IPS-18a (cell line): ENCODE results near the gene SNX21.
"Not testable (repeated sequence)": the region's sequence is repeated elsewhere in the genome, so short reads cannot be mapped to it uniquely, and the experiment has no call there.

Experiments
- H3K27ac ChIP-seq: one replicate; pipeline ENCODE4 v1.5.1; 2013; ENCODE audit warnings: low read length
- H3K27me3 ChIP-seq: one replicate; pipeline ENCODE4 v1.6.1; 2013; ENCODE audit warnings: mild to moderate bottlenecking, low read length; ENCODE audit not compliant: control insufficient read depth, insufficient read depth
- H3K36me3 ChIP-seq: one replicate; pipeline ENCODE4 v1.6.1; 2013; ENCODE audit warnings: low read depth, low read length; ENCODE audit not compliant: control insufficient read depth
- H3K4me1 ChIP-seq: one replicate; pipeline ENCODE4 v1.6.1; 2013; ENCODE audit warnings: low read depth, low read length; ENCODE audit not compliant: control insufficient read depth
- H3K4me3 ChIP-seq: one replicate; pipeline ENCODE4 v1.5.1; 2013; ENCODE audit warnings: low read length
- H3K9ac ChIP-seq: one replicate; pipeline ENCODE4 v1.6.1; 2013; ENCODE audit warnings: mild to moderate bottlenecking, low read length, moderate library complexity
- H3K9me3 ChIP-seq: one replicate; pipeline ENCODE4 v1.6.1; 2013; ENCODE audit warnings: low read depth, low read length; ENCODE audit not compliant: control insufficient read depth

The SNX21 gene

GRCh38 chr20:45826381-45827019 lies 7.1 kb upstream of the SNX21 start:
- Histone ChIP-seq H3K36me3 (no peaks in the 10 kb centered on the region), H3K27me3 (peaks cover 15% of the 10 kb centered on the region), H3K9me3 (no peaks in the 10 kb centered on the region), H3K9ac (no peak overlapping the region), H3K27ac (no peak overlapping the region), H3K4me3 (no peak overlapping the region), H3K4me1 (no peaks in the 10 kb centered on the region)

GRCh38 chr20:45827030-45827652 lies 6.5 kb upstream of the SNX21 start, which contains the start of gene TNNC2:
Gene TNNC2 (minus strand): TSS chr20:45827312. CDS start chr20:45827248, 64 bp downstream.
- Histone ChIP-seq H3K4me1 (no peaks in the 10 kb centered on the region), H3K9me3 (no peaks in the 10 kb centered on the region), H3K27ac (no peak within 1 kb of the TSS), H3K36me3 (no peaks in the 10 kb centered on the region), H3K9ac (no peak within 1 kb of the TSS), H3K4me3 (no peak within 1 kb of the TSS), H3K27me3 (peaks cover 15% of the 10 kb centered on the region)

GRCh38 chr20:45827712-45828111 lies 5.9 kb upstream of the SNX21 start:
- H3K27me3 ChIP-seq: peaks cover 15% of the 10 kb centered on the region
- no peaks in the 10 kb centered on the region for H3K9me3 ChIP-seq
- H3K4me3 ChIP-seq: no peak overlapping the region
- H3K4me1 ChIP-seq: no peaks in the 10 kb centered on the region
- H3K36me3 ChIP-seq: no peaks in the 10 kb centered on the region
- H3K9ac ChIP-seq: no peak overlapping the region
- H3K27ac ChIP-seq: no peak overlapping the region

GRCh38 chr20:45828589-45828988 lies 5.0 kb upstream of the SNX21 start:
- Histone ChIP-seq H3K4me3 (no peak overlapping the region), H3K9me3 (no peaks in the 10 kb centered on the region), H3K27me3 (peaks cover 7% of the 10 kb centered on the region), H3K4me1 (peaks cover 6% of the 10 kb centered on the region), H3K36me3 (no peaks in the 10 kb centered on the region), H3K27ac (no peak overlapping the region), H3K9ac (no peak overlapping the region)

- not testable (repeated sequence) for H3K4me1 ChIP-seq, H3K27ac ChIP-seq, H3K27me3 ChIP-seq, H3K36me3 ChIP-seq, H3K4me3 ChIP-seq, H3K9ac ChIP-seq, H3K9me3 ChIP-seq
Measured at GRCh38 chr20:45829673-45830106, 3.9 kb upstream of the SNX21 start.

- Histone ChIP-seq H3K9ac (no peak overlapping the region), H3K27me3 (no peaks in the 10 kb centered on the region), H3K4me1 (peaks cover 6% of the 10 kb centered on the region), H3K9me3 (no peaks in the 10 kb centered on the region), H3K27ac (no peak overlapping the region), H3K4me3 (no peak overlapping the region), H3K36me3 (peaks cover 3% of the 10 kb centered on the region)
Measured at GRCh38 chr20:45832619-45833018, 980 bp upstream of the SNX21 start.

GRCh38 chr20:45833883-45834796 lies 541 bp downstream of the SNX21 start:
- no peak overlapping the region for H3K27ac ChIP-seq

GRCh38 chr20:45834797-45835161 lies 1.2 kb downstream of the SNX21 start:
- H3K36me3 ChIP-seq: peaks cover 3% of the 10 kb centered on the region
- H3K9ac ChIP-seq: no peak overlapping the region
- no peaks in the 10 kb centered on the region for H3K27me3 ChIP-seq
- peak overlapping the region; percentile 74 for H3K4me3 ChIP-seq
- no peaks in the 10 kb centered on the region for H3K9me3 ChIP-seq
- no peak overlapping the region for H3K27ac ChIP-seq
- peaks cover 6% of the 10 kb centered on the region for H3K4me1 ChIP-seq

More at GRCh38 chr20:45833883-45834796, 541 bp downstream of the SNX21 start:
- Histone ChIP-seq H3K36me3 (peaks cover 3% of the 10 kb centered on the region), H3K27me3 (no peaks in the 10 kb centered on the region), H3K9me3 (no peaks in the 10 kb centered on the region), H3K4me3 (peak overlapping the region; percentile 74), H3K4me1 (peaks cover 6% of the 10 kb centered on the region), H3K9ac (peak overlapping the region; percentile 66)

- Histone ChIP-seq H3K36me3 (peaks cover 3% of the 10 kb centered on the region), H3K4me3 (no peak overlapping the region), H3K27ac (no peak overlapping the region), H3K27me3 (no peaks in the 10 kb centered on the region), H3K4me1 (peaks cover 6% of the 10 kb centered on the region), H3K9ac (no peak overlapping the region), H3K9me3 (no peaks in the 10 kb centered on the region)
Measured at GRCh38 chr20:45835329-45835765, 1.7 kb downstream of the SNX21 start.

- no peak overlapping the region for H3K9ac ChIP-seq
- no peak overlapping the region for H3K27ac ChIP-seq
- peaks cover 6% of the 10 kb centered on the region for H3K4me1 ChIP-seq
- H3K36me3 ChIP-seq: peaks cover 3% of the 10 kb centered on the region
- H3K27me3 ChIP-seq: no peaks in the 10 kb centered on the region
- no peaks in the 10 kb centered on the region for H3K9me3 ChIP-seq
- H3K4me3 ChIP-seq: no peak overlapping the region
Measured at GRCh38 chr20:45835825-45836224, 2.2 kb downstream of the SNX21 start.

GRCh38 chr20:45836841-45837240 lies 3.2 kb downstream of the SNX21 start:
- Histone ChIP-seq H3K36me3 (peaks cover 8% of the 10 kb centered on the region), H3K9ac (no peak overlapping the region), H3K27ac (no peak overlapping the region), H3K9me3 (no peaks in the 10 kb centered on the region), H3K4me1 (peaks cover 6% of the 10 kb centered on the region), H3K27me3 (no peaks in the 10 kb centered on the region), H3K4me3 (no peak overlapping the region)
